Thyroid gland (tissue), 4 donors: Measurements from ENCODE around the gene SPTBN1. TPM values are rescaled to one million over a fixed set of nuclear protein-coding genes. Genes with fewer than 3 reads are reported as not detected.
A peak's percentile ranks its signal among the peaks of the same experiment; 100 is the strongest.

Experiments used
- DNase-seq, 2 donors: peaks; one replicate each; pipeline ENCODE4 v3.0.0-alpha.2; 2019
- H3K27ac ChIP-seq, 3 donors: fragments of 200-600 bp; sonication (generic); 1 replicate in 2 of 3; 2 replicates in 1 of 3; pipeline ENCODE4 v1.5.1; 2016 to 2019; ENCODE audit warnings: mild to moderate bottlenecking in 1 of 3, moderate library complexity in 1 of 3
- H3K27me3 ChIP-seq: fragments of 200-600 bp; sonication (generic); one replicate; pipeline ENCODE4 v1.5.1; 2019
- H3K36me3 ChIP-seq, 2 donors: fragments of 200-600 bp; sonication (generic); one replicate each; pipeline ENCODE4 v1.5.1; 2016 to 2019
- H3K4me1 ChIP-seq, 2 donors: fragments of 200-600 bp; sonication (generic); one replicate each; pipeline ENCODE4 v1.5.1; 2017 to 2019
- H3K4me3 ChIP-seq, 3 donors: fragments of 200-600 bp; sonication (generic); replicated peaks in 1 of 3; 1 replicate in 2 of 3; 2 replicates in 1 of 3; pipeline ENCODE4 v1.5.1; 2016; ENCODE audit warnings: mild to moderate bottlenecking in 1 of 3
- H3K9me3 ChIP-seq: fragments of 200-600 bp; sonication (generic); one replicate; pipeline ENCODE4 v1.5.1; 2017
- CTCF ChIP-seq, 6 experiments: fragments of 200-600 bp in 3 of 6; fragments of 450-650 bp in 3 of 6; sonication (generic) in 3 of 6; IDR thresholded peaks; one replicate each; pipeline ENCODE4 v1.5.1; 2016 to 2019; ENCODE audit warnings: antibody characterized with exemption in 6 of 6, mild to moderate bottlenecking in 2 of 6, inconsistent platforms in 1 of 6, moderate library complexity in 1 of 6
- POLR2A ChIP-seq, 2 donors: fragments of 450-650 bp; IDR thresholded peaks; one replicate each; pipeline ENCODE4 v1.6.1; 2017; ENCODE audit warnings: antibody characterized with exemption in 2 of 2, mild to moderate bottlenecking in 2 of 2, moderate library complexity in 1 of 2
- WGBS, 2 donors: methylation state at CpG; one replicate each; pipeline ENCODE4 v1.1.5; 2017; 5-methylcytosine and 5-hydroxymethylcytosine counted together
- intact Hi-C: fragments of 100-400 bp; cut with DNase I; formaldehyde crosslinking; loops from one replicate; pipeline ENCODE4 v1.15.1; 2023
- total RNA-seq, 4 donors: library from RNA; depleted of rRNA; stranded (reverse); fragments of >200 nt; gene quantifications; one replicate each; pipeline ENCODE4 v1.2.3, GENCODE V29; 2016

The SPTBN1 gene
- total RNA-seq, 4 donors from 2014 or later, result 381 to 513 (median 419) TPM

GRCh38 chr2:54465143-54465542 is 9.0 kb downstream of the SPTBN1 start:
- intact Hi-C loops, result no loop called here
- H3K27ac ChIP-seq, result peak overlapping the region; percentile 56 to 97 (median 65)

GRCh38 chr2:54466870-54467269 is 10.7 kb downstream of the SPTBN1 start:
- no peaks in the 10 kb centered on the region for H3K27me3 ChIP-seq
- no peaks in the 10 kb centered on the region for H3K36me3 ChIP-seq
- H3K4me3 ChIP-seq, result no peak overlapping the region
- TF ChIP-seq POLR2A (IDR thresholded peaks at IDR 0.05), result no peak
- no peak for TF ChIP-seq CTCF (IDR thresholded peaks at IDR 0.05)
- no peak for DNase-seq
- intact Hi-C loops, result no loop called here
- WGBS, 2 donors, result 58 to 61% methylated on average over 4 of the region's 4 CpGs
- H3K4me1 ChIP-seq, result peaks cover 52 to 72% of the 10 kb centered on the region in 2 donors
- H3K9me3 ChIP-seq, result no peaks in the 10 kb centered on the region
- peak overlapping the region; percentile 44 to 62 (median 61) for H3K27ac ChIP-seq

More at GRCh38 chr2:54465143-54465542, 9.0 kb downstream of the SPTBN1 start:
- WGBS, 2 donors, result 15 to 17% methylated on average over 2 of the region's 2 CpGs
- H3K36me3 ChIP-seq, result no peaks in the 10 kb centered on the region
- peak; percentile 63 to 67 for DNase-seq
- H3K4me1 ChIP-seq, result peaks cover 39 to 56% of the 10 kb centered on the region in 2 donors
- no peak overlapping the region for H3K4me3 ChIP-seq
- TF ChIP-seq CTCF (IDR thresholded peaks at IDR 0.05), result no peak
- peak in 1 of 2 donors; percentile 52 for TF ChIP-seq POLR2A (IDR thresholded peaks at IDR 0.05)
- H3K27me3 ChIP-seq, result no peaks in the 10 kb centered on the region
- H3K9me3 ChIP-seq, result no peaks in the 10 kb centered on the region

GRCh38 chr2:54468673-54469072 is 12.5 kb downstream of the SPTBN1 start:
- H3K27ac ChIP-seq, result peak overlapping the region in 2 of 3 donors; percentile 1 to 87
- no peak for DNase-seq
- H3K36me3 ChIP-seq, result no peaks in the 10 kb centered on the region
- intact Hi-C loops, result no loop called here
- no peaks in the 10 kb centered on the region for H3K27me3 ChIP-seq
- no peak overlapping the region for H3K4me3 ChIP-seq
- H3K9me3 ChIP-seq, result no peaks in the 10 kb centered on the region
- peaks cover 47 to 70% of the 10 kb centered on the region in 2 donors for H3K4me1 ChIP-seq
- WGBS, 2 donors, result 73 to 78% methylated on average over 2 of the region's 2 CpGs
- TF ChIP-seq POLR2A (IDR thresholded peaks at IDR 0.05) (no peak), CTCF (IDR thresholded peaks at IDR 0.05) (no peak)

GRCh38 chr2:54469484-54470053 is 13.4 kb downstream of the SPTBN1 start:
- Histone ChIP-seq H3K27me3 (no peaks in the 10 kb centered on the region), H3K4me1 (peaks cover 41 to 64% of the 10 kb centered on the region in 2 donors), H3K4me3 (no peak overlapping the region), H3K9me3 (no peaks in the 10 kb centered on the region), H3K36me3 (no peaks in the 10 kb centered on the region), H3K27ac (peak overlapping the region; percentile 78 to 87 (median 87))
- WGBS, 2 donors, result 68 to 70% methylated on average over 3 of the region's 3 CpGs
- DNase-seq, result no peak
- TF ChIP-seq POLR2A (IDR thresholded peaks at IDR 0.05), result no peak
- no peak for TF ChIP-seq CTCF (IDR thresholded peaks at IDR 0.05)
- intact Hi-C loops, result no loop called here

GRCh38 chr2:54470266-54470938 is 14.3 kb downstream of the SPTBN1 start:
- DNase-seq, result no peak
- Histone ChIP-seq H3K9me3 (no peaks in the 10 kb centered on the region), H3K4me3 (no peak overlapping the region), H3K4me1 (peaks cover 39 to 59% of the 10 kb centered on the region in 2 donors), H3K27ac (peak overlapping the region; percentile 78 to 87 (median 87)), H3K36me3 (no peaks in the 10 kb centered on the region), H3K27me3 (no peaks in the 10 kb centered on the region)
- no peak for TF ChIP-seq POLR2A (IDR thresholded peaks at IDR 0.05)
- no peak for TF ChIP-seq CTCF (IDR thresholded peaks at IDR 0.05)
- 69 to 70% methylated on average over 6 of the region's 6 CpGs for WGBS, 2 donors
- intact Hi-C loops, result no loop called here
